ENCODE measurements around the gene TSC1. TPM values are rescaled to one million over a fixed set of nuclear protein-coding genes. Genes with fewer than 3 reads are reported as not detected.

Gene TSC1
- total and polyA plus RNA-seq, 10 of the 15 experiments (the other 5 are each of a cell fraction or from before 2014, with no cell fraction given): 4.0 to 48.0 (median 14.9) TPM

GRCh38 chr9:132846109-132846917 lies 98.1 kb downstream of the TSC1 start:
- ChIA-PET SMC1A (ENCODE audit: uncharacterized antibody, unreplicated experiment) (interaction anchor here (1.4 to 1.5 kb wide), 2 partner anchors 54 to 80 kb away, joined by 3 read pairs; no protein-coding TSS in a partner anchor), CTCF (interaction anchor here (3.5 kb wide), 1 partner anchor 56 kb away, joined by 16 read pairs; no protein-coding TSS in a partner anchor), RAD21 (ENCODE audit: unreplicated experiment) (no interaction called here), POLR2A (no interaction called here)
- Histone ChIP-seq H3K79me2 (ENCODE audit: control insufficient read depth, insufficient read depth, low read length) (no peaks in the 10 kb centered on the region), H3K27ac (ENCODE audit: control insufficient read depth, insufficient read depth) (no peak overlapping the region), H3K27me3 (replicated peaks in 1 of 2; ENCODE audit: control insufficient read depth in 2 of 2, insufficient read depth in 2 of 2, low read length in 1 of 2) (no peaks in the 10 kb centered on the region), H3K4me1 (ENCODE audit: control insufficient read depth, insufficient read depth, low read length) (no peaks in the 10 kb centered on the region), H4K20me1 (ENCODE audit: control insufficient read depth, insufficient read depth) (no peaks in the 10 kb centered on the region), H3K36me3 (ENCODE audit: control insufficient read depth in 2 of 2, insufficient read depth in 2 of 2, low read length in 1 of 2) (no peaks in the 10 kb centered on the region), H3K9me3 (replicated peaks; ENCODE audit: control insufficient read depth, insufficient read depth, low read length) (no peaks in the 10 kb centered on the region), H3K4me3 (no peak overlapping the region), H2AFZ (ENCODE audit: control insufficient read depth, low read depth, low read length) (no peak overlapping the region), H3K9ac (ENCODE audit: control insufficient read depth, insufficient read depth, low read length) (no peak overlapping the region), H3K4me2 (ENCODE audit: control insufficient read depth, insufficient read depth) (no peak overlapping the region)
- ATAC-seq (no peak), FAIRE-seq (no peak), DNase-seq (ENCODE audit: low read depth, low spot score) (no peak)
- intact Hi-C loops (cut with micrococcal nuclease; ENCODE audit: unreplicated experiment) (no loop called here), in situ Hi-C loops (cut with MboI) (no loop called here)
- BruUV-seq (replicated peaks): no TSS peak
- TF ChIP-seq ZNF24 (IDR thresholded peaks at IDR 0.05): peak; percentile 79
- TF ChIP-seq SREBF1 (IDR thresholded peaks at IDR 0.05; ENCODE audit: low read length): no peak
- no peak for TF ChIP-seq NBN (IDR thresholded peaks at IDR 0.05)
- 28% methylated on average over 12 of the region's 12 CpGs for WGBS (ENCODE audit: insufficient coverage, insufficient replicate concordance, low lambda C conversion rate, missing lambda C conversion rate)

- no TSS peak for BruUV-seq (replicated peaks)
- ChIA-PET CTCF (no interaction called here), RAD21 (ENCODE audit: unreplicated experiment) (no interaction called here), POLR2A (no interaction called here), SMC1A (ENCODE audit: uncharacterized antibody, unreplicated experiment) (no interaction called here)
- Histone ChIP-seq H3K79me2 (ENCODE audit: control insufficient read depth, insufficient read depth, low read length) (no peaks in the 10 kb centered on the region), H4K20me1 (ENCODE audit: control insufficient read depth, insufficient read depth) (no peaks in the 10 kb centered on the region), H3K4me3 (no peak overlapping the region), H3K9me3 (replicated peaks; ENCODE audit: control insufficient read depth, insufficient read depth, low read length) (no peaks in the 10 kb centered on the region), H3K9ac (ENCODE audit: control insufficient read depth, insufficient read depth, low read length) (no peak overlapping the region), H3K27ac (ENCODE audit: control insufficient read depth, insufficient read depth) (no peak overlapping the region), H3K4me1 (ENCODE audit: control insufficient read depth, insufficient read depth, low read length) (no peaks in the 10 kb centered on the region), H3K4me2 (ENCODE audit: control insufficient read depth, insufficient read depth) (no peak overlapping the region), H3K36me3 (ENCODE audit: control insufficient read depth in 2 of 2, insufficient read depth in 2 of 2, low read length in 1 of 2) (no peaks in the 10 kb centered on the region), H3K27me3 (replicated peaks in 1 of 2; ENCODE audit: control insufficient read depth in 2 of 2, insufficient read depth in 2 of 2, low read length in 1 of 2) (no peaks in the 10 kb centered on the region; a peak in 1 of 4 replicates), H2AFZ (ENCODE audit: control insufficient read depth, low read depth, low read length) (no peak overlapping the region)
- no peak for FAIRE-seq
- intact Hi-C loops (cut with micrococcal nuclease; ENCODE audit: unreplicated experiment): no loop called here
- ATAC-seq: no peak
- DNase-seq (ENCODE audit: low read depth, low spot score): no peak
- in situ Hi-C loops (cut with MboI): no loop called here
- 38% methylated on average over 5 of the region's 5 CpGs for WGBS (ENCODE audit: insufficient coverage, insufficient replicate concordance, low lambda C conversion rate, missing lambda C conversion rate)
- TF ChIP-seq MEF2A (IDR thresholded peaks at IDR 0.05; ENCODE audit: insufficient read depth, low read depth, low read length): no peak
- TF ChIP-seq PAX5 (IDR thresholded peaks at IDR 0.05; ENCODE audit: borderline replicate concordance, low read depth, low read length): no peak
- TF ChIP-seq FOXM1 (IDR thresholded peaks at IDR 0.05; ENCODE audit: low read depth, low read length): no peak
- TF ChIP-seq HCFC1 (IDR thresholded peaks at IDR 0.05; ENCODE audit: low read length): no peak
- TF ChIP-seq IRF5 (IDR thresholded peaks at IDR 0.05; ENCODE audit: borderline replicate concordance): no peak
- no peak for TF ChIP-seq NR2C2 (IDR thresholded peaks at IDR 0.05; ENCODE audit: borderline replicate concordance, control insufficient read depth, insufficient read length, low read depth)
- TF ChIP-seq NR2F1 (conservative IDR thresholded peaks at IDR 0.05): no peak
- TF ChIP-seq SIX5 (IDR thresholded peaks at IDR 0.05; ENCODE audit: low read depth, low read length, severe bottlenecking): no peak
- no peak for TF ChIP-seq HSF1 (IDR thresholded peaks at IDR 0.05; ENCODE audit: low read depth, low read length)
- TF ChIP-seq BRCA1 (IDR thresholded peaks at IDR 0.05; ENCODE audit: low read depth, low read length): no peak
- no peak for TF ChIP-seq SUPT20H (IDR thresholded peaks at IDR 0.05; ENCODE audit: borderline replicate concordance, control insufficient read depth, low read depth, low read length)
Observed at GRCh38 chr9:132842124-132843044, 102.0 kb downstream of the TSC1 start.
